Myocyte (in vitro differentiated cells): ENCODE results near the gene PADI4. TPM values are rescaled to one million over a fixed set of nuclear protein-coding genes. Genes with fewer than 3 reads are reported as not detected.

Source experiments
- microRNA-seq: library from miRNA; unstranded; fragments of <30 nt; microRNA quantifications from one replicate; pipeline ENCODE4, GENCODE V29; 2016
- total RNA-seq: library from RNA; depleted of rRNA; stranded (reverse); fragments of >200 nt; gene quantifications from 2 replicates; pipeline ENCODE4 v1.2.3, GENCODE V29; 2014

The PADI4 gene
- total RNA-seq, 1 donor from 2014 or later = not detected

Small RNA genes within 50 kb of the gene (microRNA-seq; reads per million reads assigned to microRNA genes)
- gene MIR3972 = not detected

Other genes with a start within 250 kb of the PADI4 start
- 352 and 536 TPM in 2 replicates for gene PADI2, start 188.7 kb upstream of the PADI4 start, total RNA-seq
- 0.24 and 0.31 TPM in 2 replicates for gene PADI1, start 103.1 kb upstream of the PADI4 start, total RNA-seq
- gene PADI3, start 59.1 kb upstream of the PADI4 start, total RNA-seq = not detected in 2 replicates
- not detected in 2 replicates for gene PADI6, start 64.0 kb downstream of the PADI4 start, total RNA-seq
- gene RCC2, start 131.5 kb downstream of the PADI4 start, total RNA-seq = 29.9 and 32.2 TPM in 2 replicates
- gene ARHGEF10L, start 231.5 kb downstream of the PADI4 start, total RNA-seq = 43.0 and 49.4 TPM in 2 replicates